K562 (cell line): ENCODE measurements around the gene CD22. TPM values are rescaled to one million over a fixed set of nuclear protein-coding genes. Genes with fewer than 3 reads are reported as not detected.
A peak's percentile ranks its signal among the peaks of the same experiment; 100 is the strongest.

ENCODE experiments used
- DPF2 ChIP-seq: fragments of 450-650 bp; IDR thresholded peaks from 2 replicates; pipeline ENCODE4 v1.6.1; 2016
- E2F3 ChIP-seq: fragments of 250-450 bp; sonication (Bioruptor Pico); IDR thresholded peaks from 2 replicates; pipeline ENCODE4 v1.4.0; 2020; ENCODE audit warnings: mild to moderate bottlenecking
- EHMT2 ChIP-seq: fragments of 450-650 bp; IDR thresholded peaks from 2 replicates; pipeline ENCODE4 v1.6.1; 2018; ENCODE audit warnings: antibody characterized with exemption
- HDAC6 ChIP-seq: IDR thresholded peaks from 2 replicates; pipeline ENCODE4 v1.6.1; 2012; ENCODE audit warnings: low read depth, mild to moderate bottlenecking, control low read depth, inconsistent platforms, low read length, moderate library complexity
- HDGF ChIP-seq: fragments of 450-650 bp; IDR thresholded peaks from 2 replicates; pipeline ENCODE4 v1.6.1; 2016
- HIVEP1 ChIP-seq: fragments of 250-450 bp; sonication (Bioruptor Pico); IDR thresholded peaks from 2 replicates; pipeline ENCODE4 v1.4.0; 2020; ENCODE audit warnings: mild to moderate bottlenecking
- HLTF ChIP-seq: fragments of 450-650 bp; IDR thresholded peaks from 2 replicates; pipeline ENCODE4 v1.6.1; 2016
- LARP7 ChIP-seq: fragments of 450-650 bp; IDR thresholded peaks from 2 replicates; pipeline ENCODE4 v1.6.1; 2016
- MEF2D ChIP-seq: conservative IDR thresholded peaks from 2 replicates; pipeline ENCODE4 v1.6.1; 2016; ENCODE audit warnings: low read depth, missing genetic modification characterization, missing compliant biosample characterization
- MLLT1 ChIP-seq, 2 experiments: fragments of 450-650 bp; IDR thresholded peaks; 2 replicates each; pipeline ENCODE4 v1.6.1; 2016
- MXI1 ChIP-seq: IDR thresholded peaks from 2 replicates; pipeline ENCODE4 v1.6.1; 2011; ENCODE audit warnings: low read depth, mild to moderate bottlenecking, improper control_type of control experiment, low read length
- NCOA2 ChIP-seq, 2 experiments: fragments of 450-650 bp; IDR thresholded peaks; 2 replicates each; pipeline ENCODE4 v1.6.1; 2018; ENCODE audit warnings: mild to moderate bottlenecking in 2 of 2, moderate library complexity in 1 of 2; ENCODE audit not compliant: partially characterized antibody in 2 of 2
- NFIC ChIP-seq: fragments of 450-650 bp; IDR thresholded peaks from 2 replicates; pipeline ENCODE4 v1.6.1; 2017; ENCODE audit warnings: mild to moderate bottlenecking, inconsistent platforms
- PHF20 ChIP-seq: fragments of 450-650 bp; IDR thresholded peaks from 2 replicates; pipeline ENCODE4 v1.6.1; 2018; ENCODE audit not compliant: partially characterized antibody
- PHF21A ChIP-seq: fragments of 450-650 bp; IDR thresholded peaks from 2 replicates; pipeline ENCODE4 v1.6.1; 2017; ENCODE audit warnings: low read depth, borderline replicate concordance
- SMARCA5 ChIP-seq: fragments of 450-650 bp; IDR thresholded peaks from 2 replicates; pipeline ENCODE4 v1.6.1; 2016
- SNRNP70 ChIP-seq: fragments of 200-400 bp; formaldehyde crosslinking; optimal IDR thresholded peaks from 2 replicates; pipeline ENCODE3; 2017; ENCODE audit warnings: low read depth, low read length
- XRCC5 ChIP-seq: fragments of 200-400 bp; formaldehyde crosslinking; IDR thresholded peaks from 2 replicates; pipeline ENCODE4 v1.6.1; 2017; ENCODE audit warnings: low read depth, mild to moderate bottlenecking, low read length
- ZNF224 ChIP-seq: sonication (generic); formaldehyde crosslinking; IDR thresholded peaks from 2 replicates; pipeline ENCODE4 v1.8.0; 2022; ENCODE audit warnings: mild to moderate bottlenecking, missing genetic modification reagents
- ZNF263 ChIP-seq: sonication (generic); formaldehyde crosslinking; IDR thresholded peaks from 2 replicates; pipeline ENCODE4 v1.8.0; 2022; ENCODE audit warnings: mild to moderate bottlenecking, missing genetic modification reagents, borderline replicate concordance
- ZNF277 ChIP-seq: fragments of 250-450 bp; sonication (Bioruptor Pico); IDR thresholded peaks from 2 replicates; pipeline ENCODE4 v1.8.0; 2022; ENCODE audit warnings: inconsistent platforms, mild to moderate bottlenecking, moderate library complexity, borderline replicate concordance
- ZNF324 ChIP-seq: fragments of 250-450 bp; sonication (Bioruptor Pico); IDR thresholded peaks from 2 replicates; pipeline ENCODE4 v1.4.0; 2020; ENCODE audit warnings: mild to moderate bottlenecking
- ZSCAN29 ChIP-seq: fragments of 450-650 bp; IDR thresholded peaks from 2 replicates; pipeline ENCODE4 v1.6.1; 2017
- polyA plus RNA-seq, 8 experiments: library from polyadenylated mRNA; depleted of rRNA in 4 of 8; stranded (reverse) in 5 of 8; unstranded in 3 of 8; fragments of >200 nt; fragmentation: Nextera tagmentation in 2 of 8; fragmentation: Illumina TruSeq in 1 of 8; extraction: Ambion mirVana in 2 of 8; extraction: Trizol in 1 of 8; gene quantifications; 2 replicates each; pipeline versions ENCODE4 v1.2.1 to v1.2.3, GENCODE V29; 2011 to 2014; ENCODE audit warnings: inconsistent platforms in 1 of 8, missing spikeins in 1 of 8
- total RNA-seq, 7 experiments: library from RNA; depleted of rRNA in 6 of 7; stranded (reverse); fragments of >200 nt in 6 of 7; fragmentation: Illumina TruSeq in 2 of 7; extraction: Trizol in 2 of 7; gene quantifications; 2 replicates each; pipeline versions ENCODE4 v1.2.1 to v1.2.3, GENCODE V29; 2011 to 2021; ENCODE audit warnings: low replicate concordance in 1 of 7
- TF ChIP-seq, protein P1 (sequence below): fragments of 450-650 bp; IDR thresholded peaks from 2 replicates; pipeline ENCODE4 v1.6.1; 2016; ENCODE audit warnings: borderline replicate concordance
- TF ChIP-seq, protein P2 (sequence below): fragments of 450-650 bp; formaldehyde crosslinking; IDR thresholded peaks from 2 replicates; pipeline ENCODE4 v1.4.0; 2022; ENCODE audit warnings: missing genetic modification characterization

The CD22 gene
- total and polyA plus RNA-seq, 9 of the 15 experiments (the other 6 are each of a cell fraction or from before 2014, with no cell fraction given): 0.29 to 5.0 (median 3.5) TPM

DNA sequence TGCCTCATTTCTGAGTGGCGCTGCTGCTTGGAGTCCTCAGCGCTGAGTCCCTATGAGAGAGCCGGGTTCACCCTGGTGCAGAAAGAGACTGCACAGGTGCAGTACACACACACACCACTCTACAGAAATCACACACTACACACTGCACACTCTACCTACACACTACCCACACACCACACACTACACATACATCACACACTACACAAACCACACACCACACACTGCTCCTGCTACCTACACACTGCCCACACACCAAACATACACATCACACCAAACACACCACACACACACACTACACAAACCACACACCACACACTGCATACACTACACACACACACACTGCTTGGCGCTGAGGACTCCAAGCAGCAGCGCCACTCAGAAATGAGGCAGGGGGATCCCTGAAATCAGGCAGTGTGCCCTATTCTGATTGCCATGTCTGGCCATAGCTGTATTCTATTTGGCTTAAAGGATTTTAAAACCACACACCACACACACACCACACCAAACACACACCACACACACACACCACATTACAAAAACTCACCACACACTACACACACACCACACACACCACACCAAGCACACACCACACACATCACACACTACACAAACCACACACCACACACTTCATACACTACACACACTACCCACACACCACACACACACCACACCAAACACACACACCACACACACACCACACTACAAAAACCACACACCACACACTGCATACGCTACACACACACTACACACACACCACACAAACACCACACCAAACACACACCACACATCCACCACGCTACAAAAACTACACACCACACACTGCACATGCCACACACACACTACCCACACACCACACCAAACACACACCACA is 32.1 kb upstream of the CD22 start (continued):
- TF ChIP-seq, protein P1, sequence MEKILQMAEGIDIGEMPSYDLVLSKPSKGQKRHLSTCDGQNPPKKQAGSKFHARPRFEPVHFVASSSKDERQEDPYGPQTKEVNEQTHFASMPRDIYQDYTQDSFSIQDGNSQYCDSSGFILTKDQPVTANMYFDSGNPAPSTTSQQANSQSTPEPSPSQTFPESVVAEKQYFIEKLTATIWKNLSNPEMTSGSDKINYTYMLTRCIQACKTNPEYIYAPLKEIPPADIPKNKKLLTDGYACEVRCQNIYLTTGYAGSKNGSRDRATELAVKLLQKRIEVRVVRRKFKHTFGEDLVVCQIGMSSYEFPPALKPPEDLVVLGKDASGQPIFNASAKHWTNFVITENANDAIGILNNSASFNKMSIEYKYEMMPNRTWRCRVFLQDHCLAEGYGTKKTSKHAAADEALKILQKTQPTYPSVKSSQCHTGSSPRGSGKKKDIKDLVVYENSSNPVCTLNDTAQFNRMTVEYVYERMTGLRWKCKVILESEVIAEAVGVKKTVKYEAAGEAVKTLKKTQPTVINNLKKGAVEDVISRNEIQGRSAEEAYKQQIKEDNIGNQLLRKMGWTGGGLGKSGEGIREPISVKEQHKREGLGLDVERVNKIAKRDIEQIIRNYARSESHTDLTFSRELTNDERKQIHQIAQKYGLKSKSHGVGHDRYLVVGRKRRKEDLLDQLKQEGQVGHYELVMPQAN: peak; percentile 33; the same call in 1 of the 2 replicates
- TF ChIP-seq MLLT1 (IDR thresholded peaks at IDR 0.05): peak in 1 of 2 experiments; percentile 39; a peak in 1 of 4 replicates
- TF ChIP-seq HDGF: peak; percentile 86
- no peak for TF ChIP-seq ZNF224
- no peak for TF ChIP-seq MXI1
- no peak for TF ChIP-seq SNRNP70
- TF ChIP-seq MEF2D (tag): 0 out of 2 replicates have a peak, but pooled peaks have one; percentile 26
- TF ChIP-seq NFIC: 0 out of 2 replicates have a peak, but pooled peaks have one; percentile 11
- TF ChIP-seq ZNF263 (CRISPR knock-in tag): no peak
- no peak for TF ChIP-seq XRCC5
- TF ChIP-seq LARP7: peak; percentile 58; the same call in 1 of the 2 replicates
- TF ChIP-seq HDAC6: 0 out of 2 replicates have a peak, but pooled peaks have one; percentile 33
- 0 out of 2 replicates have a peak, but pooled peaks have one; percentile 36 for TF ChIP-seq HLTF
- no peak for TF ChIP-seq ZNF277
- peak; percentile 18; the same call in 1 of the 2 replicates for TF ChIP-seq DPF2
- TF ChIP-seq HIVEP1 (CRISPR knock-in tag): no peak
- peak; percentile 90 for TF ChIP-seq PHF20
- no peak for TF ChIP-seq E2F3 (CRISPR knock-in tag)
- TF ChIP-seq ZSCAN29: no peak
- no peak for TF ChIP-seq ZNF324 (CRISPR knock-in tag)
- TF ChIP-seq SMARCA5: 0 out of 2 replicates have a peak, but pooled peaks have one; percentile 15
- TF ChIP-seq EHMT2: peak; percentile 26
- TF ChIP-seq, protein P2, sequence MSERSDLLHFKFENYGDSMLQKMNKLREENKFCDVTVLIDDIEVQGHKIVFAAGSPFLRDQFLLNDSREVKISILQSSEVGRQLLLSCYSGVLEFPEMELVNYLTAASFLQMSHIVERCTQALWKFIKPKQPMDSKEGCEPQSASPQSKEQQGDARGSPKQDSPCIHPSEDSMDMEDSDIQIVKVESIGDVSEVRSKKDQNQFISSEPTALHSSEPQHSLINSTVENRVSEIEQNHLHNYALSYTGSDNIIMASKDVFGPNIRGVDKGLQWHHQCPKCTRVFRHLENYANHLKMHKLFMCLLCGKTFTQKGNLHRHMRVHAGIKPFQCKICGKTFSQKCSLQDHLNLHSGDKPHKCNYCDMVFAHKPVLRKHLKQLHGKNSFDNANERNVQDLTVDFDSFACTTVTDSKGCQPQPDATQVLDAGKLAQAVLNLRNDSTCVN (CRISPR knock-in tag): peak; percentile 46; the same call in 1 of the 2 replicates
- TF ChIP-seq PHF21A: 0 out of 2 replicates have a peak, but pooled peaks have one; percentile 12
- TF ChIP-seq NCOA2 (IDR thresholded peaks at IDR 0.05; ENCODE audit: partially characterized antibody in 2 of 2): no peak
